ENCODE results near the gene CNTD1. TPM values are rescaled to one million over a fixed set of nuclear protein-coding genes. Genes with fewer than 3 reads are reported as not detected.

The CNTD1 gene
- total RNA-seq, 1 experiment from 2014 or later, result not detected

- no peak for DNase-seq (ENCODE audit: unreplicated experiment)
- Mint-ChIP-seq H3K4me3 (ENCODE audit: unreplicated experiment) (no peak overlapping the region), H3K27ac (ENCODE audit: low read depth, unreplicated experiment) (no peak overlapping the region), H3K27me3 (ENCODE audit: insufficient read depth, unreplicated experiment) (no peaks in the 10 kb centered on the region), H3K9me3 (ENCODE audit: unreplicated experiment) (no peaks in the 10 kb centered on the region), H3K4me1 (ENCODE audit: insufficient read depth, unreplicated experiment) (peaks cover 11% of the 10 kb centered on the region), H3K36me3 (ENCODE audit: insufficient read depth, unreplicated experiment) (peaks cover 31% of the 10 kb centered on the region)
- BruUV-seq (replicated peaks), result no TSS peak
- ChIA-PET POLR2A (interaction anchor here (0.7 to 2.5 kb wide), 3 partner anchors 8 to 42 kb away, joined by 3 to 15 read pairs (median 5); partner anchors contain the start of genes CNTD1, COA3 and VPS25), CTCF (no interaction called here)
- intact Hi-C loops (cut with micrococcal nuclease), result no loop called here
- no peak for TF ChIP-seq CTCF (IDR thresholded peaks at IDR 0.05; ENCODE audit: unreplicated experiment)
Measured at GRCh38 chr17:42780851-42781638, 17.6 kb upstream of the CNTD1 start.

- no peak for DNase-seq (ENCODE audit: unreplicated experiment)
- Mint-ChIP-seq H3K9me3 (ENCODE audit: unreplicated experiment) (no peaks in the 10 kb centered on the region), H3K27me3 (ENCODE audit: insufficient read depth, unreplicated experiment) (no peaks in the 10 kb centered on the region), H3K27ac (ENCODE audit: low read depth, unreplicated experiment) (no peak overlapping the region), H3K4me3 (ENCODE audit: unreplicated experiment) (no peak overlapping the region), H3K4me1 (ENCODE audit: insufficient read depth, unreplicated experiment) (peaks cover 11% of the 10 kb centered on the region), H3K36me3 (ENCODE audit: insufficient read depth, unreplicated experiment) (peaks cover 29% of the 10 kb centered on the region)
- BruUV-seq (replicated peaks), result no TSS peak
- POLR2A ChIA-PET, result interaction anchor here (0.8 to 2.5 kb wide), 3 partner anchors 8 to 182 kb away, joined by 3 to 15 read pairs (median 5); partner anchors contain the start of genes AARSD1, CNTD1, COA3 and VPS25
- CTCF ChIA-PET, result no interaction called here
- intact Hi-C loops (cut with micrococcal nuclease), result no loop called here
- no peak for TF ChIP-seq CTCF (IDR thresholded peaks at IDR 0.05; ENCODE audit: unreplicated experiment)
Measured at GRCh38 chr17:42781639-42782165, 17.0 kb upstream of the CNTD1 start.

DNA sequence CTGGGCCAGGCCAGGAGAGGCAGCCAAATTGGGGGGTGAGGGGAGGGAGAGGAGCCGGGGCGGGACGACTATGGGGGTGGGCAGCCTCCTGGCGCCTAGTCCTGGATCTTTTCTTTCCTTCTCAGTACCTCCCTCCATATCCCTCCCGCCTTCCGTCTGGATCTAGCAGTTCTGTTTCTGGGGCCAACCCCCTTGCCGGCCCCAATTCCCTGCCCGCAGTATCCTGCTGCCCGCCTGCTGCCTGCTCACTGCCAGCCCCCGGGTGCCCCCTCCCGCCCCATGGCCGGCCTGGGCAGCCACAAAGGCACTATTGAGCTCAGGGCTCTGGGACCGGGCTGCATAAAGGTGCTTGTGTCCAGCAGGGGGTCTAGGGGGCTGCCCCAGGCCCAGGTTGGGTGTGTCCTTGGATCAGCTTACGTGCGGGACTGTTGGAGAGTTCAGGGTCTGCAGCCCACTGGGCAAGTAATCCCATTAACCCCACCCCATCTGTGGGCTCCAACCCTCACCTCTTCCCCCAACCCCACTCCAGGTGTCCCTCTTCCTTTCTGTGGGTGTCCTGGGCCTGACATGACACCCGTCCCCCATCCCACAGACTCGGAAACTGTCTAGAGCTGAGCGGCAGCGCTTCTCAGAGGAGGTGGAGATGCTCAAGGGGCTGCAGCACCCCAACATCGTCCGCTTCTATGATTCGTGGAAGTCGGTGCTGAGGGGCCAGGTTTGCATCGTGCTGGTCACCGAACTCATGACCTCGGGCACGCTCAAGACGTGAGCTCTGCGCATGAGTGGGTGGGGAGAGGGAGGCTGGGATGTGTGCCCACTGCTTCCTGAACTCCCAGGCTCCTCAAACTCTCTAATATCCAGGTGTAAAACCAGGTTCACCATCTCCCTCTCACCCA, 16.2 kb upstream of the CNTD1 start:
- Mint-ChIP-seq H3K4me1 (ENCODE audit: insufficient read depth, unreplicated experiment) (peaks cover 11% of the 10 kb centered on the region), H3K4me3 (ENCODE audit: unreplicated experiment) (no peak overlapping the region), H3K27ac (ENCODE audit: low read depth, unreplicated experiment) (no peak overlapping the region), H3K9me3 (ENCODE audit: unreplicated experiment) (no peaks in the 10 kb centered on the region), H3K27me3 (ENCODE audit: insufficient read depth, unreplicated experiment) (no peaks in the 10 kb centered on the region), H3K36me3 (ENCODE audit: insufficient read depth, unreplicated experiment) (peaks cover 22% of the 10 kb centered on the region)
- no peak for DNase-seq (ENCODE audit: unreplicated experiment)
- POLR2A ChIA-PET, result interaction anchor here (0.8 to 2.5 kb wide), 4 partner anchors 9 to 182 kb away, joined by 3 to 15 read pairs (median 4); partner anchors contain the start of genes AARSD1, CNTD1, COA3 and VPS25
- no peak for TF ChIP-seq CTCF (IDR thresholded peaks at IDR 0.05; ENCODE audit: unreplicated experiment)
- CTCF ChIA-PET, result no interaction called here
- intact Hi-C loops (cut with micrococcal nuclease), result no loop called here
- BruUV-seq (replicated peaks), result no TSS peak

All from MCF 10A (cell line).